Vagina (tissue), 2 donors: Measurements from ENCODE around the gene MYADM.

Source experiments
- CTCF ChIP-seq, 3 experiments: fragments of 450-650 bp in 2 of 3; fragments of 200-600 bp in 1 of 3; sonication (generic) in 1 of 3; IDR thresholded peaks; one replicate each; pipeline ENCODE4 v1.5.1; 2017 to 2019; ENCODE audit warnings: antibody characterized with exemption in 3 of 3, mild to moderate bottlenecking in 2 of 3, moderate library complexity in 2 of 3
- POLR2A ChIP-seq, 2 donors: fragments of 450-650 bp; IDR thresholded peaks; one replicate each; pipeline ENCODE4 v1.6.1; 2017; ENCODE audit warnings: antibody characterized with exemption in 2 of 2, mild to moderate bottlenecking in 2 of 2, moderate library complexity in 2 of 2

GRCh38 chr19:53907690-53908089, 40.0 kb downstream of the MYADM start:
- no peak for TF ChIP-seq POLR2A (IDR thresholded peaks at IDR 0.05)
- TF ChIP-seq CTCF (IDR thresholded peaks at IDR 0.05) = no peak
